ENCODE results near the gene LUZP1.
A peak's percentile ranks its signal among the peaks of the same experiment; 100 is the strongest.

The LUZP1 gene

GRCh38 chr1:23169195-23169575, 529 bp upstream of the LUZP1 start:
- Histone ChIP-seq H3K4me3 (ENCODE audit: low read length) (peak overlapping the region; percentile 89), H3K4me1 (ENCODE audit: control insufficient read depth, insufficient read depth, low read length) (peaks cover 41% of the 10 kb centered on the region), H3K27me3 (replicated peaks; ENCODE audit: control insufficient read depth, insufficient read depth, low read length) (no peaks in the 10 kb centered on the region), H3K36me3 (ENCODE audit: control insufficient read depth, insufficient read depth, low read length, severe bottlenecking) (no peaks in the 10 kb centered on the region), H3K9me3 (ENCODE audit: control insufficient read depth, low read length) (no peaks in the 10 kb centered on the region), H3K9ac (ENCODE audit: low read length) (peak overlapping the region; percentile 93)
- DNase-seq (ENCODE audit: low read depth), result no peak

- no peaks in the 10 kb centered on the region for H3K36me3 ChIP-seq (ENCODE audit: control insufficient read depth, insufficient read depth, low read length, severe bottlenecking)
- H3K9ac ChIP-seq (ENCODE audit: low read length), result peak overlapping the region; percentile 93
- peak overlapping the region; percentile 89 for H3K4me3 ChIP-seq (ENCODE audit: low read length)
- peaks cover 50% of the 10 kb centered on the region for H3K4me1 ChIP-seq (ENCODE audit: control insufficient read depth, insufficient read depth, low read length)
- no peaks in the 10 kb centered on the region for H3K9me3 ChIP-seq (ENCODE audit: control insufficient read depth, low read length)
- DNase-seq (ENCODE audit: low read depth), result no peak
- no peaks in the 10 kb centered on the region for H3K27me3 ChIP-seq (replicated peaks; ENCODE audit: control insufficient read depth, insufficient read depth, low read length)
These were observed 594 bp downstream of the LUZP1 start for GRCh38 chr1:23168079-23168444.

- H3K9ac ChIP-seq (ENCODE audit: low read length), result peak overlapping the region; percentile 83
- no peaks in the 10 kb centered on the region for H3K36me3 ChIP-seq (ENCODE audit: control insufficient read depth, insufficient read depth, low read length, severe bottlenecking)
- no peaks in the 10 kb centered on the region for H3K27me3 ChIP-seq (replicated peaks; ENCODE audit: control insufficient read depth, insufficient read depth, low read length)
- H3K9me3 ChIP-seq (ENCODE audit: control insufficient read depth, low read length), result no peaks in the 10 kb centered on the region
- peaks cover 51% of the 10 kb centered on the region for H3K4me1 ChIP-seq (ENCODE audit: control insufficient read depth, insufficient read depth, low read length)
- DNase-seq (ENCODE audit: low read depth), result peak; percentile 84
- peak overlapping the region; percentile 89 for H3K4me3 ChIP-seq (ENCODE audit: low read length)
These were observed 1.1 kb downstream of the LUZP1 start for GRCh38 chr1:23167353-23168078.

- Histone ChIP-seq H3K9ac (ENCODE audit: low read length) (peak overlapping the region; percentile 83), H3K36me3 (ENCODE audit: control insufficient read depth, insufficient read depth, low read length, severe bottlenecking) (no peaks in the 10 kb centered on the region), H3K4me3 (ENCODE audit: low read length) (peak overlapping the region; percentile 89), H3K27me3 (replicated peaks; ENCODE audit: control insufficient read depth, insufficient read depth, low read length) (no peaks in the 10 kb centered on the region), H3K4me1 (ENCODE audit: control insufficient read depth, insufficient read depth, low read length) (peaks cover 51% of the 10 kb centered on the region), H3K9me3 (ENCODE audit: control insufficient read depth, low read length) (no peaks in the 10 kb centered on the region)
- DNase-seq (ENCODE audit: low read depth), result peak; percentile 42
These were observed 1.8 kb downstream of the LUZP1 start for GRCh38 chr1:23166854-23167253.

GRCh38 chr1:23163395-23163794, 5.3 kb downstream of the LUZP1 start:
- Histone ChIP-seq H3K4me1 (ENCODE audit: control insufficient read depth, insufficient read depth, low read length) (peaks cover 33% of the 10 kb centered on the region), H3K27me3 (replicated peaks; ENCODE audit: control insufficient read depth, insufficient read depth, low read length) (no peaks in the 10 kb centered on the region), H3K4me3 (ENCODE audit: low read length) (peak overlapping the region; percentile 47), H3K9me3 (ENCODE audit: control insufficient read depth, low read length) (no peaks in the 10 kb centered on the region), H3K36me3 (ENCODE audit: control insufficient read depth, insufficient read depth, low read length, severe bottlenecking) (no peaks in the 10 kb centered on the region), H3K9ac (ENCODE audit: low read length) (no peak overlapping the region)
- peak; percentile 38 for DNase-seq (ENCODE audit: low read depth)

GRCh38 chr1:23159963-23160877, 8.4 kb downstream of the LUZP1 start:
- Histone ChIP-seq H3K9ac (ENCODE audit: low read length) (no peak overlapping the region), H3K4me3 (ENCODE audit: low read length) (no peak overlapping the region)

GRCh38 chr1:23156940-23157339, 11.7 kb downstream of the LUZP1 start:
- Histone ChIP-seq H3K36me3 (ENCODE audit: control insufficient read depth, insufficient read depth, low read length, severe bottlenecking) (no peaks in the 10 kb centered on the region), H3K27me3 (replicated peaks; ENCODE audit: control insufficient read depth, insufficient read depth, low read length) (no peaks in the 10 kb centered on the region), H3K9ac (ENCODE audit: low read length) (no peak overlapping the region), H3K9me3 (ENCODE audit: control insufficient read depth, low read length) (no peaks in the 10 kb centered on the region), H3K4me3 (ENCODE audit: low read length) (no peak overlapping the region), H3K4me1 (ENCODE audit: control insufficient read depth, insufficient read depth, low read length) (no peaks in the 10 kb centered on the region)
- DNase-seq (ENCODE audit: low read depth), result no peak

More at GRCh38 chr1:23159963-23160877, 8.4 kb downstream of the LUZP1 start:
- H3K9me3 ChIP-seq (ENCODE audit: control insufficient read depth, low read length), result no peaks in the 10 kb centered on the region
- no peak for DNase-seq (ENCODE audit: low read depth)
- peaks cover 15% of the 10 kb centered on the region for H3K4me1 ChIP-seq (ENCODE audit: control insufficient read depth, insufficient read depth, low read length)
- no peaks in the 10 kb centered on the region for H3K36me3 ChIP-seq (ENCODE audit: control insufficient read depth, insufficient read depth, low read length, severe bottlenecking)
- H3K27me3 ChIP-seq (replicated peaks; ENCODE audit: control insufficient read depth, insufficient read depth, low read length), result no peaks in the 10 kb centered on the region

- H3K4me1 ChIP-seq (ENCODE audit: control insufficient read depth, insufficient read depth, low read length), result peaks cover 13% of the 10 kb centered on the region
- H3K9ac ChIP-seq (ENCODE audit: low read length), result no peak overlapping the region
- H3K9me3 ChIP-seq (ENCODE audit: control insufficient read depth, low read length), result no peaks in the 10 kb centered on the region
- no peak overlapping the region for H3K4me3 ChIP-seq (ENCODE audit: low read length)
- no peak for DNase-seq (ENCODE audit: low read depth)
- H3K27me3 ChIP-seq (replicated peaks; ENCODE audit: control insufficient read depth, insufficient read depth, low read length), result no peaks in the 10 kb centered on the region
- no peaks in the 10 kb centered on the region for H3K36me3 ChIP-seq (ENCODE audit: control insufficient read depth, insufficient read depth, low read length, severe bottlenecking)
These were observed 15.5 kb downstream of the LUZP1 start for GRCh38 chr1:23152966-23153684.

- H3K36me3 ChIP-seq (ENCODE audit: control insufficient read depth, insufficient read depth, low read length, severe bottlenecking), result no peaks in the 10 kb centered on the region
- no peak for DNase-seq (ENCODE audit: low read depth)
- H3K4me3 ChIP-seq (ENCODE audit: low read length), result no peak overlapping the region
- H3K4me1 ChIP-seq (ENCODE audit: control insufficient read depth, insufficient read depth, low read length), result peaks cover 18% of the 10 kb centered on the region
- no peaks in the 10 kb centered on the region for H3K27me3 ChIP-seq (replicated peaks; ENCODE audit: control insufficient read depth, insufficient read depth, low read length)
- H3K9ac ChIP-seq (ENCODE audit: low read length), result no peak overlapping the region
- H3K9me3 ChIP-seq (ENCODE audit: control insufficient read depth, low read length), result no peaks in the 10 kb centered on the region
These were observed 17.9 kb downstream of the LUZP1 start for GRCh38 chr1:23150742-23151141.

GRCh38 chr1:23150125-23150524, 18.5 kb downstream of the LUZP1 start:
- Histone ChIP-seq H3K36me3 (ENCODE audit: control insufficient read depth, insufficient read depth, low read length, severe bottlenecking) (no peaks in the 10 kb centered on the region), H3K4me1 (ENCODE audit: control insufficient read depth, insufficient read depth, low read length) (peaks cover 18% of the 10 kb centered on the region), H3K27me3 (replicated peaks; ENCODE audit: control insufficient read depth, insufficient read depth, low read length) (no peaks in the 10 kb centered on the region), H3K9ac (ENCODE audit: low read length) (no peak overlapping the region), H3K9me3 (ENCODE audit: control insufficient read depth, low read length) (no peaks in the 10 kb centered on the region), H3K4me3 (ENCODE audit: low read length) (no peak overlapping the region)
- no peak for DNase-seq (ENCODE audit: low read depth)

- H3K27me3 ChIP-seq (replicated peaks; ENCODE audit: control insufficient read depth, insufficient read depth, low read length), result no peaks in the 10 kb centered on the region
- peak; percentile 24 for DNase-seq (ENCODE audit: low read depth)
- H3K9ac ChIP-seq (ENCODE audit: low read length), result no peak overlapping the region
- no peak overlapping the region for H3K4me3 ChIP-seq (ENCODE audit: low read length)
- H3K9me3 ChIP-seq (ENCODE audit: control insufficient read depth, low read length), result no peaks in the 10 kb centered on the region
- no peaks in the 10 kb centered on the region for H3K36me3 ChIP-seq (ENCODE audit: control insufficient read depth, insufficient read depth, low read length, severe bottlenecking)
- H3K4me1 ChIP-seq (ENCODE audit: control insufficient read depth, insufficient read depth, low read length), result peaks cover 18% of the 10 kb centered on the region
These were observed 19.5 kb downstream of the LUZP1 start for GRCh38 chr1:23149114-23149513.
